ENCODE data around the gene CFC1.
"Not testable (repeated sequence)": the region's sequence is repeated elsewhere in the genome, so short reads cannot be mapped to it uniquely, and the experiment has no call there.

GRCh38 chr2:130599926-130600325 is 551 bp upstream of the CFC1 start:
- TF ChIP-seq POLR2AphosphoS5 (IDR thresholded peaks at IDR 0.05; ENCODE audit: low read depth); CTCF (conservative IDR thresholded peaks at IDR 0.05; ENCODE audit: low read depth in 2 of 2); EZH2 (IDR thresholded peaks at IDR 0.05; ENCODE audit: low read depth, unreplicated experiment); REST (IDR thresholded peaks at IDR 0.05; ENCODE audit: unreplicated experiment); EZH2phosphoT487 (IDR thresholded peaks at IDR 0.05; ENCODE audit: unreplicated experiment); CREB1 (CRISPR knock-in tag; IDR thresholded peaks at IDR 0.05; ENCODE audit: low read depth); NANOG (IDR thresholded peaks at IDR 0.05; ENCODE audit: borderline replicate concordance); JUNB (IDR thresholded peaks at IDR 0.05; ENCODE audit: unreplicated experiment); STAT1 (IDR thresholded peaks at IDR 0.05; ENCODE audit: unreplicated experiment); ZNF462 (CRISPR knock-in tag; IDR thresholded peaks at IDR 0.05); ZNF331 (CRISPR knock-in tag; IDR thresholded peaks at IDR 0.05; ENCODE audit: low read depth): not testable (repeated sequence)

Measured in GM23338 (cell line).